Activated CD8-positive, alpha-beta memory T cell treated with anti-CD3 and anti-CD28 coated beads, Interleukin-2, amount 50 U/mL, for 1 hour (primary cell): ENCODE results near the gene ESRRG.

Experiments
- DNase-seq: peaks from one replicate; pipeline ENCODE4 v3.0.0-alpha.2; 2020; ENCODE audit errors: extremely low read depth

Gene ESRRG

GRCh38 chr1:216723274-216723780, at the start of gene ESRRG:
ESRRG (minus strand) TSS chr1:216723429; CDS start chr1:216723299, 130 bp downstream.
- no peak for DNase-seq

DNA sequence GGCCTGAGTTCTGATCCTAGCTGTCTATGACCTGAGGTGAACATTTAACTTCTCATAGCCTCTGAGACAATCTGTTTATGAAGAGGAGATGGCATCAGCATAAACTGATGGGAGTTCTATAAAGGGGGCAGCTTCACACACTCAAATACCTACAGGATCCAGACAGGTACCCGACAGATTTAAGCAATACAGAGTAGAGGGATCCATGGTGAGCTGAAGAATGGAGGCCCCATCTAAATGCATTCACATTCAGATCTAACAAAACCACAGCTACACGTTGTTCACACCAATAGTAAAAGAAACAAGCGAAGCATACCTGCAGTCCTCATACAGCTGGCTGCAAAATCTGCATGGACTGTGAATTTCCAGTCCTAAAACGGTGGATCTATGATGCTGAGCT, 48.7 kb upstream of the ESRRG start:
- DNase-seq: no peak

DNA sequence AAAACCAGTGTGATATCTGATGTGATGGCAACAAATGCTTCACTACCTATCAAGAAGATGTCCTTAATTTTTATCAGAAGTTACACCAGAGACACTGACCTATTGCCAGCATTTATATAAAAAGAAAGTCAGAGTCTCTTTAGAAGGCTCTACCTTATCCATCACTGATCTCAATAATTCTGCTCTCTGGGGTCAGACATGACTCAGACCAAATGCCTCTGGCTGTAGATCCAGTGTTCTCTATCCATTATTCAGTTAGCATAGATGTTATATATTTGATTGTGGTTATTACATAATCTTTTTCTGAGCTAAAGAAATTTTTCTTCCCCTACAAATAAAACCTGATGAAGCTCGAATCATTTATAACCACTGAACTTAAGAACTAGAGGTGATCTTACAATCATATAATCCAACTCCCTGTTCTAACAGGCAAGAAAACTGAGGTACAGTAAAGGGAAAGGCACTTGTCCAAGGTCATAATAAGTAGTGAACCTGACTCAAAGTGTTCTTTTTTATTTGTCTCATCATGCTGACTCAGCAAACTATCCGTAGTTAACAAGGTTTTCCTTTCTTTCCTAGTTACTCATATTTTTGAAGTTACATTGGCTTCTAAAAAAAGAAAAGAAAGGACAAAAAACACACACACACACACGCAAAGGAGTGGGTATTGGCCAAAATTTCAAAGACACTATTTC, 43.6 kb upstream of the ESRRG start:
- no peak for DNase-seq

DNA sequence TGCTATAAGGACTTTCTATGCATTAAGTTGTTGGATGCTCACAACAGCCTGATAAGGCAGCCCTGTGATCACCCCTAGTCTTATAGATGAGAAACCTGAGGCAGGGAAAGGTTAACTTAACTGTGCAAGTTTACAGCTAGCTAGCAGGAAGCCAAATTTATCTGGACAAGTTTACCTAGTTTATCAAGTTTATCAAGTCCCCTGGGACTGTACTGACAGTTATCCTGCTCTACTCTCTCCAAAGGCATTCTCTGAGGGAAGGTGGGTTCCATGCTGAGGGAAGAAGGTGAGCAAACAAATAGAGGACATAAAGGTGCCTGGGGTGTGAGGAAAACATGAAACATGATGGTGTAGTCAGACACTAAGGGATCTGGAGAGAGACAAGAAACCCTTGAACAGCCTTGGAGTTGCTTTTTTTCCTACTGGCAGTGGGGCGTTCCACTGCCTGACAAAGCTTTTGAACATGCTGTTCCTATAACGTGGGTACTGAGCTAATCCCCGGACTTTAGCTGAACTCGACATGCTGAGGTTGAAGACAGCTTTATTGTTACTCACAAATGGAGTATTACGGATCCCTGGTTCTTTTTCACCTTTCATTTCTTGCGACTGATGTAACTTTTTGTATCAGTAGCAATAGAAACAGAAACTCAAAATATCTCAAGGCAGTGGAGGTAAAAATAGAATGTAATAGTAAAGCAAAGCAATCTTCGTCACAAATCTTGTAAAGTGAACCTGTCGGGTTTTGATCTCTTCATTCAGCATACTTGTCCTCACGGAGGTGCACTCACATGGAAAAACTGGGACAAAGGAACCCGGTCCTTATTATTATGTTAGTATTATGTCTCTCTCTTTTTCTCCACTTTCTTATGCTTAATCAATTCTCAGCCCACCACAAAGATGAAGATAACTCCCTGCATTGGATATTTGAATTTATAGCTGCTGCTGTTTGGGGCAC, 42.4 kb upstream of the ESRRG start:
- DNase-seq: no peak

DNA sequence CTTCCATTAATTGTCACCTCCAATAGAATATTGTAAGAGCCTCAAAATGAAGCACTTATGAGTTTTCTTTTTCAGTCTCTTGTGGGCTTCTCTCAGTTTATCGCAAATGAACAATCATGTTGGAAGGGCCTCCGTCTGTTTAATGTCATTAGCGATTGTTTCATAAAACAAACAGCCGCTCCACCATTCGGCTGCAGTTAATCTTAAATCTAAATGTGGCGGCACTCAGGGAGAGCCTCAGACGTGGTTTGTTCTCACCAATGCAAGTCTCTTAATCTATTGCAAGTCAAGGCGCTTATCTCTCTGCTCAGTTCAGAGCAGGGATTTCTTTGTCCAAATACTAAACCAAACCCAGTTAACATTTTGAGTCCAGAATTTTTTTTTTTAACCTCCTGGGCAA, 34.9 kb upstream of the ESRRG start:
- no peak for DNase-seq

DNA sequence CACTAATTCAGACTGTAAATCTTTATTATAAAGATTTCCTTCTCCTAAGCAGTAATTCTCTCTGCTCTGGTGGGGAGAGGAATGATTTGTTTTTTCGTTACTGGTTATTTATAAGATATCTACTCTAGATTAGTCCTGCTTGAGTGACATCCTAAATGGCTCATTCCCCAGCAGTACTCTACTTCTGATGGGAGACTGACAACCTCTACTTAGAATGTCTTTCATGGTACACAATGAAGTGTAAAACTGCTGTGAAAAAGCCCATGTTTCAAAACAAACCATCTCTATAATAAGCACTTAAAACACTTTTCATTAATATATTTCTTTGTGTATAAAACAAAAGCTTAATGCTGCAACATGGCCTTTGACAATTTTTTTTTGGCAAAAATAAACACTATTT, 33.9 kb upstream of the ESRRG start:
- no peak for DNase-seq

DNA sequence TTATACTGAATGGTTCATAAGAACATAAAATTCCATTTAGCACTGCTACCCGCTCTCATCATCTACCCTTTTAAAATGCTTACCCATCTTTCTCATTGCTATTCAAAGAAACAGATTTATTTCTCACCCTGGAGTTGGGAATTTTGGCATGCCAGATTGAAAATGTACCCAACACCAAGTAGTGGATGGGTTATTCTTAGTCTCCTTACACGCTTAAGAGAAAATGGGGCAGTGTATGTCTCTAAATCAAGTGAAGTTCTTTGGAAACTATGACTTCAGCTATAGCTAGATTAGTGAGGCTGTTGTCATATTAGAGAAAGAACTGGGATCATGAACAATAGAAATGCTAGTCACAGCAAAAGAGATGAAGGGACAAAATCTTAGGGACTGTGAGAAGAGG, 27.7 kb upstream of the ESRRG start:
- no peak for DNase-seq

- no peak for DNase-seq
These were observed 26.9 kb upstream of the ESRRG start for GRCh38 chr1:216750031-216750627.

DNA sequence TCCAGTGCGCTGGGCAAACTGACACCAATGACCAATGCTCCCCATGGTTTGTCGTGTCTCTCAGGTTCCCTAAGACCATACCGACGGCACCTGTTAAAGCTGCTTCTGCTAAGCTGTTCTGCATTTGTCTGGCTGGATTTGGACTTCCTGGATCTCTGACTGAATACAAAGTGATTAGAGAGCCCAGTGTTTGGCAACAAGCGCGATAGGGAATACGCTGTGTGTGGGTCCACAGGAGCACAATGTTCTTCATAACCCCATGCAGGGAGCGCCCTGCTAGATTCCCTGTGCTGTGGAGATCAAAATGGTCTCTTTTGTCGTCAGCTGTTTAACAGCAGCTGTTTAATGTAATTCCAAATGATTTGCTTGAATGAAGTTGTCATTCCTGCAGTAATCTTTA, 26.0 kb upstream of the ESRRG start:
- DNase-seq: no peak

GRCh38 chr1:216742625-216743024, 19.4 kb upstream of the ESRRG start:
- DNase-seq: no peak

GRCh38 chr1:216740331-216740730, 17.1 kb upstream of the ESRRG start:
- DNase-seq: no peak

DNA sequence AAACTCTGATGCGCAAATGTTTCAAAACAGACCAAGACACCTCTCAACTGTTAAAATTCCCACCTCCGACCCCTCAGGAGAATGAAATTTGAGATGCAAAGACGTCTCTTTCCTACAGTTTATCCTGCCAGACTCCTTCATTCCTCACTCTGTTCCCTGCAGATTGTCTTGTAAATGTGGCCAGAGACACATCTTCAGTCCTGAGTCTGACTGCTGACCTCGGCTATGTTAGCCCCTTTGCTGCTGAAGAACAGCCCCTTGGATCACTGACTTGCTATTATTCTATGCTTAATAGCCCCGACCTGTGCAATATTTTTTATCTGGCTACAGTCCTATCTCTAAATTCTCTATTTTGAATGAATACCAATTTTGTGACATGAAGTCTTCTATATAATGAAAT, 16.6 kb upstream of the ESRRG start:
- DNase-seq: no peak

DNA sequence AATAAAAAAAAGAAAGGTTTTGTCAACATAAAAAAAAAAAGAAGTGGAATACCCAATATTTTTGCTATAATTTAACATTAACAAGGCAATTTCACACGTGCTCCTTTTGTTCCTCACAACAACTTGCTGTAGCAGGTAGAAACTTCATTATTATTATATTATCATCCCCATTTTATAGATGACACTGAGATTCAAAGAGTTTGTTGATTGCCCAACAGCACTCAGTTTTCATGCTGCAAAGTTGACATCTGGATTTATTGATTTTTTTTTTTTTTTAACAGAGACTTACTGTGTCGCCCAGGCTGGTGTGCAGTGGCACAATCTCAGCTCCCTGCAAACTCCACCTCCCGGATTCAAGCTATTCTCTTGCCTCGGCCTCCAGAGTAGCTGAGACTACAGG, 8.9 kb upstream of the ESRRG start:
- DNase-seq: no peak

DNA sequence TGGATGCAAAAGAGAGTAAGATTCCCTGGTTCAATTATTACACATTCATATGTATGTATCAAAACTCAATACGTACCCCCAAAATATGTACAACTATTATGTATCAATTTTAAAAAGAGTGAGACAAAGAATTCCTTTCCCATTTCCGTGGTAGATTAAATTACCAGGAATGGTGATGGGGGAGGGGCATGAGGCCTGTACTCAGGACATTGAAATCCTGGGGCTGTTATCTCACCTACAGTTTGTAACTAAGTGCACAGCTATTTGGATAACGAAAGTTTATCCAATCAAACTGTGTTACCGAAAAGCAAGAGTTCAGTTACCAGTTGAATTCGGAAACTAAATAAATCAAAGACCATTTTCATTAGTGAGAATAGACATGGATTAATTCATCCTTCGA, 8.3 kb upstream of the ESRRG start:
- no peak for DNase-seq

- no peak for DNase-seq
These were observed 3.2 kb upstream of the ESRRG start for GRCh38 chr1:216726435-216726834.

- DNase-seq: no peak
These were observed 408 bp downstream of the ESRRG start for GRCh38 chr1:216722821-216723220.

GRCh38 chr1:216721863-216722262, 1.4 kb downstream of the ESRRG start:
- no peak for DNase-seq

- DNase-seq: no peak
These were observed 2.2 kb downstream of the ESRRG start for GRCh38 chr1:216721062-216721461.

- no peak for DNase-seq
These were observed 11.5 kb downstream of the ESRRG start for GRCh38 chr1:216711712-216712111.

- DNase-seq: no peak
These were observed 12.5 kb downstream of the ESRRG start for GRCh38 chr1:216710598-216711333.

- DNase-seq: no peak
These were observed 13.2 kb downstream of the ESRRG start for GRCh38 chr1:216710055-216710454.

DNA sequence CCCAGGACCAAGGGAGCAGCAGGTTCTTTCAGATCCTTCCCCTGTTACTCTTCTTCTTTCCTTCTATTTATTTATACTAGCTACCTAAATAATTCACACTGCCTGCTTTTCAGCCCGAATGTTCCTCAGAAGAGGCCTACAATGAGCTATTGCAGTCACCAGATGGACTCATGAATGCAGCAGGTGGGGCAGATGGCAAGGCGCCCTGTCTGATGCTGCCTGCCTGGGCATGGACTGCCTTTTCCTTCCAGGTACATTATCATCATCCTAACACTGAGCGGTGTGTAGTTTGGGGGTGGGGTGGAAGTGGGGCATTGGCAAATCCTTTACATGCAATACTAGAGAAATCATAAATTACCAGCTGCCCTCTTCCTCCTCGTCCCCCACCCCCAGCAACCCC, 17.6 kb downstream of the ESRRG start:
- DNase-seq: no peak
